B cell (primary cell): ENCODE data around the gene PIK3CB. TPM values are rescaled to one million over a fixed set of nuclear protein-coding genes. Genes with fewer than 3 reads are reported as not detected.

ENCODE experiments used
- ATAC-seq: fragments of 200-7000 bp; cut with Tn5 transposase; one replicate; pipeline ENCODE4 v1.10.0; 2021; ENCODE audit warnings: low read depth, mild to moderate bottlenecking, moderate number of reproducible peaks, moderate library complexity
- CTCF ChIA-PET: fragments of 350-600 bp; sonication (Branson Sonifier 250); formaldehyde crosslinking; loops from one replicate; lab custom pipeline; 2021; ENCODE audit warnings: antibody characterized with exemption, inconsistent platforms; lab: Charles Lee
- POLR2A ChIA-PET: fragments of 350-600 bp; sonication (Branson Sonifier 250); formaldehyde crosslinking; loops from one replicate; lab custom pipeline; 2021; ENCODE audit warnings: antibody characterized with exemption; lab: Charles Lee
- DNase-seq: peaks from one replicate; pipeline ENCODE4 v3.0.0; 2013
- H2AFZ ChIP-seq: 2 replicates; pipeline ENCODE4 v1.6.1; 2012; ENCODE audit warnings: mild to moderate bottlenecking, low read depth, low read length; ENCODE audit not compliant: insufficient read depth, poor library complexity, severe bottlenecking
- H3K27ac ChIP-seq, 2 donors: 1 replicate in 1 of 2; 2 replicates in 1 of 2; pipeline ENCODE4 v1.5.1; 2012 to 2013; ENCODE audit warnings: low read length in 2 of 2, mild to moderate bottlenecking in 2 of 2, moderate library complexity in 1 of 2
- H3K27me3 ChIP-seq, 4 experiments: fragments of 200-600 bp in 1 of 4; sonication (generic) in 1 of 4; replicated peaks in 1 of 4; 1 replicate in 2 of 4; 2 replicates in 2 of 4; pipeline versions ENCODE4 v1.6.1 to v1.7.0; 2013 to 2016; ENCODE audit warnings: low read length in 3 of 4, mild to moderate bottlenecking in 2 of 4, mixed read lengths in 1 of 4, moderate library complexity in 1 of 4; ENCODE audit not compliant: insufficient read depth in 4 of 4, control insufficient read depth in 3 of 4; ENCODE audit errors: control extremely low read depth in 1 of 4
- H3K36me3 ChIP-seq, 2 experiments: replicated peaks in 1 of 2; 1 replicate in 1 of 2; 2 replicates in 1 of 2; pipeline versions ENCODE4 v1.6.1 to v1.7.1; 2013; ENCODE audit warnings: low read length in 1 of 2; ENCODE audit not compliant: insufficient read depth in 2 of 2, control insufficient read depth in 1 of 2; ENCODE audit errors: control extremely low read depth in 1 of 2, extremely low read depth in 1 of 2
- H3K4me1 ChIP-seq, 2 donors: fragments of 200-600 bp in 1 of 2; sonication (generic) in 1 of 2; 1 replicate in 1 of 2; 2 replicates in 1 of 2; pipeline versions ENCODE4 v1.5.1 to v1.6.1; 2013 to 2017; ENCODE audit warnings: low read length in 2 of 2; ENCODE audit not compliant: control insufficient read depth in 2 of 2, insufficient read depth in 2 of 2
- H3K4me2 ChIP-seq: replicated peaks from 2 replicates; pipeline ENCODE3; 2012; ENCODE audit warnings: mild to moderate bottlenecking, low read depth, low read length; ENCODE audit not compliant: poor library complexity, severe bottlenecking
- H3K4me3 ChIP-seq, 5 experiments: fragments of 200-600 bp in 1 of 5; sonication (generic) in 1 of 5; 1 replicate in 3 of 5; 2 replicates in 2 of 5; pipeline versions ENCODE4 v1.5.1 to v1.7.0; 2011 to 2016; ENCODE audit warnings: low read length in 4 of 5, mild to moderate bottlenecking in 4 of 5, low read depth in 2 of 5, control low read depth in 1 of 5, moderate library complexity in 1 of 5; ENCODE audit not compliant: insufficient read depth in 1 of 5; ENCODE audit errors: control extremely low read depth in 1 of 5, extremely low read depth in 1 of 5
- H3K79me2 ChIP-seq: fragments of 200-600 bp; sonication (generic); one replicate; pipeline ENCODE4 v1.6.0; 2016; ENCODE audit warnings: low read length; ENCODE audit not compliant: control insufficient read depth, insufficient read depth
- H3K9ac ChIP-seq: fragments of 200-600 bp; sonication (generic); 2 replicates; pipeline ENCODE4 v1.6.1; 2017; ENCODE audit warnings: mild to moderate bottlenecking, low read length, moderate library complexity
- H3K9me3 ChIP-seq, 3 donors: one replicate each; pipeline versions ENCODE4 v1.6.1 to v1.7.1; 2013; ENCODE audit warnings: low read length in 2 of 3; ENCODE audit not compliant: control insufficient read depth in 2 of 3, insufficient read depth in 1 of 3; ENCODE audit errors: control extremely low read depth in 1 of 3
- H4K20me1 ChIP-seq: 2 replicates; pipeline ENCODE4 v1.6.0; 2012; ENCODE audit warnings: mild to moderate bottlenecking, low read length; ENCODE audit not compliant: insufficient read depth, control insufficient read depth, poor library complexity, severe bottlenecking
- H3K27ac Mint-ChIP-seq: one replicate; pipeline ENCODE4 v1.8.0; 2021; ENCODE audit warnings: mixed read lengths
- H3K27me3 Mint-ChIP-seq: one replicate; pipeline ENCODE4 v1.8.0; 2021; ENCODE audit warnings: mixed read lengths
- H3K4me1 Mint-ChIP-seq: one replicate; pipeline ENCODE4 v1.8.0; 2021; ENCODE audit warnings: mixed read lengths
- H3K4me3 Mint-ChIP-seq: one replicate; pipeline ENCODE4 v1.8.0; 2021; ENCODE audit warnings: mixed read lengths
- H3K9me3 Mint-ChIP-seq: one replicate; pipeline ENCODE4 v1.8.0; 2022; ENCODE audit warnings: mixed read lengths; ENCODE audit not compliant: insufficient read depth
- EZH2 ChIP-seq: IDR thresholded peaks from 2 replicates; pipeline ENCODE4 v1.6.1; 2012; ENCODE audit warnings: borderline replicate concordance, low read depth, mild to moderate bottlenecking, moderate library complexity, low read length; ENCODE audit not compliant: insufficient read depth, poor library complexity, severe bottlenecking
- WGBS: methylation state at CpG from one replicate; pipeline ENCODE4 v1.1.5; 2013; ENCODE audit warnings: missing lambda C conversion rate; ENCODE audit not compliant: insufficient coverage; 5-methylcytosine and 5-hydroxymethylcytosine counted together
- intact Hi-C: fragments of 100-400 bp; cut with micrococcal nuclease; formaldehyde crosslinking; loops from one replicate; pipeline ENCODE4 v1.10.0; 2022
- polyA plus RNA-seq: library from polyadenylated mRNA; depleted of rRNA; stranded (reverse); fragments of >200 nt; gene quantifications from 2 replicates; pipeline ENCODE4 v1.2.3, GENCODE V29; 2012
- total RNA-seq, 2 donors: library from RNA; stranded (reverse); fragments of 120-200 nt in 1 of 2; gene quantifications; 1 replicate in 1 of 2; 2 replicates in 1 of 2; pipeline versions ENCODE4 v1.2.3 to v1.2.4, GENCODE V29; 2013 to 2022
- TF ChIP-seq, protein P1 (sequence below): fragments of 200-600 bp; IDR thresholded peaks from one replicate; pipeline ENCODE4 v1.8.0; 2022; ENCODE audit warnings: antibody characterized with exemption, mild to moderate bottlenecking

Gene PIK3CB
- total and polyA plus RNA-seq, 2 donors (not counting 1 experiment from before 2014, with no cell fraction given) = 3.6 to 29.4 TPM

GRCh38 chr3:138657508-138657907, 177.2 kb downstream of the PIK3CB start:
- Histone ChIP-seq H3K4me1 (no peaks in the 10 kb centered on the region), H3K9ac (no peak overlapping the region), H3K36me3 (peaks cover 0 to 14% of the 10 kb centered on the region in 2 experiments), H3K9me3 (no peaks in the 10 kb centered on the region), H3K79me2 (no peaks in the 10 kb centered on the region), H4K20me1 (no peaks in the 10 kb centered on the region), H3K4me3 (no peak overlapping the region), H3K27ac (no peak overlapping the region), H3K27me3 (no peaks in the 10 kb centered on the region), H2AFZ (no peak overlapping the region), H3K4me2 (no peak overlapping the region)
- Mint-ChIP-seq H3K27me3 (no peaks in the 10 kb centered on the region), H3K4me3 (no peak overlapping the region), H3K9me3 (no peaks in the 10 kb centered on the region), H3K4me1 (no peaks in the 10 kb centered on the region), H3K27ac (no peak overlapping the region)
- ATAC-seq (no peak), DNase-seq (no peak)
- 100% methylated on average over 1 of the region's 2 CpGs for whole genome bisulfite sequencing
- ChIA-PET POLR2A (no interaction called here), CTCF (no interaction called here)
- no peak for TF ChIP-seq EZH2
- TF ChIP-seq, protein P1, sequence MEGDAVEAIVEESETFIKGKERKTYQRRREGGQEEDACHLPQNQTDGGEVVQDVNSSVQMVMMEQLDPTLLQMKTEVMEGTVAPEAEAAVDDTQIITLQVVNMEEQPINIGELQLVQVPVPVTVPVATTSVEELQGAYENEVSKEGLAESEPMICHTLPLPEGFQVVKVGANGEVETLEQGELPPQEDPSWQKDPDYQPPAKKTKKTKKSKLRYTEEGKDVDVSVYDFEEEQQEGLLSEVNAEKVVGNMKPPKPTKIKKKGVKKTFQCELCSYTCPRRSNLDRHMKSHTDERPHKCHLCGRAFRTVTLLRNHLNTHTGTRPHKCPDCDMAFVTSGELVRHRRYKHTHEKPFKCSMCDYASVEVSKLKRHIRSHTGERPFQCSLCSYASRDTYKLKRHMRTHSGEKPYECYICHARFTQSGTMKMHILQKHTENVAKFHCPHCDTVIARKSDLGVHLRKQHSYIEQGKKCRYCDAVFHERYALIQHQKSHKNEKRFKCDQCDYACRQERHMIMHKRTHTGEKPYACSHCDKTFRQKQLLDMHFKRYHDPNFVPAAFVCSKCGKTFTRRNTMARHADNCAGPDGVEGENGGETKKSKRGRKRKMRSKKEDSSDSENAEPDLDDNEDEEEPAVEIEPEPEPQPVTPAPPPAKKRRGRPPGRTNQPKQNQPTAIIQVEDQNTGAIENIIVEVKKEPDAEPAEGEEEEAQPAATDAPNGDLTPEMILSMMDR = no peak
- intact Hi-C loops = no loop called here

DNA sequence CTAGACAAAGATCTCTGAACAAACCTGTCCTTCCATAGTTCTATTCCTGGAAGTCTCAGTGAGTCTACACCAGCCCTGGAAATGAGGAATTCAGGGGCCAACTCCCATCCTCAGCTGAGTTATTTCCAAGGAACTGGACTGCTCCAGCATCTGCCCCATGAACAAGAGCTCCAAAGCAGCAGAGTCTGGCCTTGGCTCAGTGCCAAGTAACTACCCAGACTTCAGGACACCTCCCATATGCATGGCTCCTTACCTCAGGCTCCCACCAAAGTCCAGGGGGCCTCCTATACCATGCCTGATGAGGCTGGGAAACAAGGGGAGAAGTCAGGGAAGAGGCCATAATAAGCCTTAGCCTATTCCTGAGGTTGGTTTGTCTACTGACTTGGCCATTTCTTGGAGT, 181.2 kb downstream of the PIK3CB start:
- peak; percentile 3 for DNase-seq
- no peak overlapping the region for H3K27ac Mint-ChIP-seq
- no peak overlapping the region for H2AFZ ChIP-seq
- no peaks in the 10 kb centered on the region for H3K4me1 Mint-ChIP-seq
- H3K4me3 Mint-ChIP-seq = no peak overlapping the region
- H3K27ac ChIP-seq = no peak overlapping the region
- peaks cover 3 to 24% of the 10 kb centered on the region in 2 experiments for H3K36me3 ChIP-seq
- no peaks in the 10 kb centered on the region for H3K27me3 Mint-ChIP-seq
- TF ChIP-seq, protein P1 = no peak
- TF ChIP-seq EZH2 = no peak
- ATAC-seq = no peak
- no peak overlapping the region for H3K4me3 ChIP-seq
- H3K79me2 ChIP-seq = no peaks in the 10 kb centered on the region
- ChIA-PET POLR2A (no interaction called here), CTCF (no interaction called here)
- H4K20me1 ChIP-seq = no peaks in the 10 kb centered on the region
- intact Hi-C loops = no loop called here
- H3K9me3 Mint-ChIP-seq = peaks cover 5% of the 10 kb centered on the region
- H3K27me3 ChIP-seq = no peaks in the 10 kb centered on the region
- H3K4me1 ChIP-seq = no peaks in the 10 kb centered on the region
- H3K9ac ChIP-seq = no peak overlapping the region
- peaks cover 0 to 11% (median 0%) of the 10 kb centered on the region in 3 donors for H3K9me3 ChIP-seq
- H3K4me2 ChIP-seq = no peak overlapping the region
